HepG2 (cell line): Measurements from ENCODE around the gene TBATA. TPM values are rescaled to one million over a fixed set of nuclear protein-coding genes. Genes with fewer than 3 reads are reported as not detected.

Experiments
- ARNT2 ChIP-seq: sonication (generic); formaldehyde crosslinking; IDR thresholded peaks from 2 replicates; pipeline ENCODE4 v1.8.0; 2022; ENCODE audit warnings: mild to moderate bottlenecking, low read depth, missing genetic modification reagents, moderate library complexity
- ATF3 ChIP-seq: sonication (generic); formaldehyde crosslinking; IDR thresholded peaks from 2 replicates; pipeline ENCODE4 v1.4.0; 2020; ENCODE audit warnings: missing genetic modification reagents
- ATF6 ChIP-seq: sonication (generic); formaldehyde crosslinking; conservative IDR thresholded peaks from 2 replicates; pipeline ENCODE4 v1.4.0; 2020; ENCODE audit warnings: missing genetic modification reagents
- CREM ChIP-seq, 2 experiments: sonication (generic) in 1 of 2; formaldehyde crosslinking in 1 of 2; IDR thresholded peaks; 2 replicates each; pipeline versions ENCODE4 v1.4.0 to v1.6.1; 2016 to 2020; ENCODE audit warnings: antibody characterized with exemption in 1 of 2, mild to moderate bottlenecking in 1 of 2, missing genetic modification reagents in 1 of 2
- FOXA1 ChIP-seq, 2 experiments: fragments of 450-650 bp in 1 of 2; sonication (generic) in 1 of 2; formaldehyde crosslinking in 1 of 2; IDR thresholded peaks; 2 replicates each; pipeline versions ENCODE4 v1.4.0 to v1.6.1; 2016 to 2020; ENCODE audit warnings: missing genetic modification reagents in 1 of 2
- NR2C2 ChIP-seq: sonication (generic); formaldehyde crosslinking; IDR thresholded peaks from 2 replicates; pipeline ENCODE4 v1.4.0; 2020; ENCODE audit warnings: missing genetic modification reagents, mild to moderate bottlenecking, moderate library complexity, borderline replicate concordance
- POLR2G ChIP-seq: fragments of 200-400 bp; formaldehyde crosslinking; IDR thresholded peaks from 2 replicates; pipeline ENCODE4 v1.6.1; 2018; ENCODE audit warnings: mild to moderate bottlenecking, low read depth, low read length, moderate library complexity
- RFXANK ChIP-seq: IDR thresholded peaks from 2 replicates; pipeline ENCODE4 v1.6.1; 2016
- RXRB ChIP-seq: IDR thresholded peaks from 2 replicates; pipeline ENCODE4 v1.6.1; 2016; ENCODE audit warnings: borderline replicate concordance, missing genetic modification reagents, missing compliant biosample characterization
- SIN3B ChIP-seq: fragments of 150-350 bp; IDR thresholded peaks from 2 replicates; pipeline ENCODE4 v1.6.1; 2014; ENCODE audit warnings: low read length
- SMC3 ChIP-seq: IDR thresholded peaks from 2 replicates; pipeline ENCODE4 v1.6.1; 2011; ENCODE audit warnings: low read length, improper control_type of control experiment
- TEF ChIP-seq: sonication (generic); formaldehyde crosslinking; IDR thresholded peaks from 2 replicates; pipeline ENCODE4 v1.5.0; 2020; ENCODE audit warnings: missing genetic modification reagents
- TOPORS ChIP-seq: sonication (generic); formaldehyde crosslinking; IDR thresholded peaks from 2 replicates; pipeline ENCODE4 v1.8.0; 2023; ENCODE audit warnings: mild to moderate bottlenecking, missing genetic modification reagents
- YY1 ChIP-seq: IDR thresholded peaks from 2 replicates; pipeline ENCODE4 v1.6.1; 2011; ENCODE audit warnings: low read length, low read depth, moderate library complexity, mild to moderate bottlenecking; ENCODE audit not compliant: insufficient read depth, insufficient replicate concordance
- ZBTB7A ChIP-seq: sonication (generic); formaldehyde crosslinking; IDR thresholded peaks from 2 replicates; pipeline ENCODE4 v1.8.0; 2022; ENCODE audit warnings: mild to moderate bottlenecking, missing genetic modification reagents
- ZC3H13 ChIP-seq: sonication (generic); formaldehyde crosslinking; IDR thresholded peaks from 2 replicates; pipeline ENCODE4 v1.8.1; 2023; ENCODE audit warnings: mild to moderate bottlenecking, missing genetic modification reagents, moderate library complexity
- ZNF101 ChIP-seq: sonication (generic); formaldehyde crosslinking; IDR thresholded peaks from 2 replicates; pipeline ENCODE4 v1.4.0; 2020; ENCODE audit warnings: mild to moderate bottlenecking, low read depth, missing genetic modification reagents, borderline replicate concordance
- ZNF143 ChIP-seq: sonication (generic); formaldehyde crosslinking; IDR thresholded peaks from 2 replicates; pipeline ENCODE4 v1.4.0; 2020; ENCODE audit warnings: missing genetic modification reagents
- ZNF432 ChIP-seq: sonication (generic); formaldehyde crosslinking; IDR thresholded peaks from 2 replicates; pipeline ENCODE4 v1.5.0; 2020; ENCODE audit warnings: missing genetic modification reagents, mild to moderate bottlenecking, borderline replicate concordance
- ZNF446 ChIP-seq: sonication (generic); formaldehyde crosslinking; IDR thresholded peaks from 2 replicates; pipeline ENCODE4 v1.5.0; 2020; ENCODE audit warnings: mild to moderate bottlenecking, missing genetic modification reagents
- ZNF484 ChIP-seq: sonication (generic); formaldehyde crosslinking; IDR thresholded peaks from 2 replicates; pipeline ENCODE4 v1.5.1; 2020; ENCODE audit warnings: mild to moderate bottlenecking, low read depth, missing genetic modification reagents, borderline replicate concordance
- ZNF547 ChIP-seq: sonication (generic); formaldehyde crosslinking; IDR thresholded peaks from 2 replicates; pipeline ENCODE4 v1.5.1; 2020; ENCODE audit warnings: mild to moderate bottlenecking, missing genetic modification reagents
- ZNF556 ChIP-seq: sonication (generic); formaldehyde crosslinking; IDR thresholded peaks from 2 replicates; pipeline ENCODE4 v1.4.0; 2020; ENCODE audit warnings: mild to moderate bottlenecking, missing genetic modification reagents, borderline replicate concordance
- ZNF782 ChIP-seq: sonication (generic); formaldehyde crosslinking; IDR thresholded peaks from 2 replicates; pipeline ENCODE4 v1.4.0; 2020; ENCODE audit warnings: missing genetic modification reagents, mild to moderate bottlenecking, borderline replicate concordance
- ZSCAN20 ChIP-seq: sonication (generic); formaldehyde crosslinking; IDR thresholded peaks from 2 replicates; pipeline ENCODE4 v1.4.0; 2020; ENCODE audit warnings: missing genetic modification reagents, mild to moderate bottlenecking, borderline replicate concordance
- polyA plus RNA-seq, 8 experiments: library from polyadenylated mRNA; depleted of rRNA in 3 of 8; stranded (reverse) in 7 of 8; unstranded in 1 of 8; fragments of >200 nt; fragmentation: Illumina TruSeq in 4 of 8; extraction: Trizol in 4 of 8; gene quantifications; 2 replicates each; pipeline versions ENCODE4 v1.2.1 to v1.2.3, GENCODE V29; 2011 to 2016; ENCODE audit warnings: low read depth in 4 of 8, missing spikeins in 1 of 8, mixed read lengths in 1 of 8; ENCODE audit not compliant: insufficient read depth in 1 of 8
- total RNA-seq, 5 experiments: library from RNA; depleted of rRNA; stranded (reverse); fragments of >200 nt; fragmentation: Illumina TruSeq; extraction: Trizol; gene quantifications; 2 replicates each; pipeline ENCODE4 v1.2.3, GENCODE V29; 2016; ENCODE audit warnings: low read depth in 1 of 5
- TF ChIP-seq, protein P1 (sequence below): sonication (generic); formaldehyde crosslinking; IDR thresholded peaks from 2 replicates; pipeline ENCODE4 v1.4.0; 2020; ENCODE audit warnings: low read depth, mild to moderate bottlenecking, missing genetic modification reagents

TBATA gene
- total and polyA plus RNA-seq, 2 of the 13 experiments (the other 11 are each of a cell fraction or from before 2014, with no cell fraction given), result not detected

DNA sequence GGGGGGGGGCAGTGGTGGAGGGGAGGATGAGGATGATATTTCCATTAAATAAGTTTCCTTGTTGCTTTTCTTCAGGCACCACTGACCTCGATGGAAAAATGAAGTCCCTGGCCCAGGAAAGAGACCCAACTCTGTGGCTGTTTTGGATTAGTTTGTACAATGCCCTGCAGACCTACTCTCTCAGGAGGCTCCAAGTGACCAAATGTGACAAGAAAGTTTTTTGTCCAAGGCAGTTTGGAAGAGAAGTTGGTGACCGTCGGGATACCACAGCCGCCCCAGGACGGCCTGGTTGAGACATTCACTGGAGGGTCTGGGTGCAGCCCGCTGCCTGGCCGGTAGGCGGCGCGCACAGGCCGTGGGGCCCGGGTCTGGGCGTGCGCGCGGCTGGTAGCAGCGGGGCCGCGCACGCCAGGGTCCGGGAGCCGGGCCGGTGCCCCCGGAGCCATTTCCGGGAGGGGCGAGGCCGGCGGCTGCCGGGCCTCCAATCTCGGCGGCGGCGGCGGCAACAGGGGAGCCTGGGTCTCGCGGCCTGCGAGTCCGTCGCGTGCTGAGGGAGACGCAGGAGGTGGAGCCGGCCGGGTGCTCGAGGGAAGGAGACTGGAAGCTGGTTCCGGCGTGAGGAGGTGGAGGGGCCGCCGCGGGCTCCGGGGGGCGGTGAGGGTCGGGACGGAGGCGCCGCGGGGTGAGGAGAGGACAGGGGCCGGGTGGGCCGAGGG is 30.5 kb upstream of the TBATA start, which contains the start of gene SGPL1 (continued):
- TF ChIP-seq ZNF547 (0 out of 2 replicates have a peak, but pooled peaks have one; percentile 11), ZNF484 (CRISPR knock-in tag) (no peak), RFXANK (CRISPR knock-in tag) (no peak), ZNF556 (CRISPR knock-in tag) (no peak; the same call in 1 of the 2 replicates), FOXA1 (IDR thresholded peaks at IDR 0.05) (no peak), FOXA1 (CRISPR knock-in tag; IDR thresholded peaks at IDR 0.05) (no peak), ZNF143 (CRISPR knock-in tag) (no peak), YY1 (peak; percentile 84), ATF6 (CRISPR knock-in tag) (no peak), ZNF101 (CRISPR knock-in tag) (no peak), SIN3B (no peak), CREM (IDR thresholded peaks at IDR 0.05) (no peak), CREM (CRISPR knock-in tag; IDR thresholded peaks at IDR 0.05) (no peak), ZNF432 (CRISPR knock-in tag) (no peak), RXRB (no peak), ZBTB7A (peak; percentile 76; the same call in 1 of the 2 replicates), ZSCAN20 (CRISPR knock-in tag) (no peak), TEF (CRISPR knock-in tag) (no peak), POLR2G (peak; percentile 66; the same call in 1 of the 2 replicates), ZC3H13 (CRISPR knock-in tag) (0 out of 2 replicates have a peak, but pooled peaks have one; percentile 26), ZNF782 (CRISPR knock-in tag) (no peak), SMC3 (peak; percentile 34; the same call in 1 of the 2 replicates), ZNF446 (CRISPR knock-in tag) (0 out of 2 replicates have a peak, but pooled peaks have one; percentile 59), ARNT2 (CRISPR knock-in tag) (0 out of 2 replicates have a peak, but pooled peaks have one; percentile 15), TOPORS (CRISPR knock-in tag) (no peak), NR2C2 (peak; percentile 22; the same call in 1 of the 2 replicates), ATF3 (CRISPR knock-in tag) (no peak)
- TF ChIP-seq, protein P1, sequence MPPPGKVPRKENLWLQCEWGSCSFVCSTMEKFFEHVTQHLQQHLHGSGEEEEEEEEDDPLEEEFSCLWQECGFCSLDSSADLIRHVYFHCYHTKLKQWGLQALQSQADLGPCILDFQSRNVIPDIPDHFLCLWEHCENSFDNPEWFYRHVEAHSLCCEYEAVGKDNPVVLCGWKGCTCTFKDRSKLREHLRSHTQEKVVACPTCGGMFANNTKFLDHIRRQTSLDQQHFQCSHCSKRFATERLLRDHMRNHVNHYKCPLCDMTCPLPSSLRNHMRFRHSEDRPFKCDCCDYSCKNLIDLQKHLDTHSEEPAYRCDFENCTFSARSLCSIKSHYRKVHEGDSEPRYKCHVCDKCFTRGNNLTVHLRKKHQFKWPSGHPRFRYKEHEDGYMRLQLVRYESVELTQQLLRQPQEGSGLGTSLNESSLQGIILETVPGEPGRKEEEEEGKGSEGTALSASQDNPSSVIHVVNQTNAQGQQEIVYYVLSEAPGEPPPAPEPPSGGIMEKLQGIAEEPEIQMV (CRISPR knock-in tag), result no peak
